NCI-H1694 (cell line): ENCODE measurements around the gene TSSK2.

ENCODE experiments used
- DNase-seq: peaks from one replicate; lab custom pipeline; 2025; lab: John Stamatoyannopoulos, UW

TSSK2 gene

GRCh38 chr22:19125011-19125410 is 6.1 kb upstream of the TSSK2 start:
- DNase-seq: no peak

GRCh38 chr22:19125474-19126308 is 5.4 kb upstream of the TSSK2 start:
- no peak for DNase-seq

- no peak for DNase-seq
Measured at GRCh38 chr22:19126309-19127273, 4.5 kb upstream of the TSSK2 start.

GRCh38 chr22:19127329-19128008 is 3.6 kb upstream of the TSSK2 start:
- DNase-seq: no peak

- DNase-seq: no peak
Measured at GRCh38 chr22:19128009-19128401, 3.1 kb upstream of the TSSK2 start.

GRCh38 chr22:19128946-19129727 is 2.0 kb upstream of the TSSK2 start:
- DNase-seq: no peak

- DNase-seq: no peak
Measured at GRCh38 chr22:19129871-19130270, 1.2 kb upstream of the TSSK2 start.

GRCh38 chr22:19131685-19132015 is 542 bp downstream of the TSSK2 start:
- no peak for DNase-seq

GRCh38 chr22:19132153-19132552 is 1.0 kb downstream of the TSSK2 start:
- no peak for DNase-seq

- no peak for DNase-seq
Measured at GRCh38 chr22:19132693-19133400, 1.7 kb downstream of the TSSK2 start.

GRCh38 chr22:19133561-19133960 is 2.5 kb downstream of the TSSK2 start:
- DNase-seq: no peak

- DNase-seq: no peak
Measured at GRCh38 chr22:19134176-19134831, 3.2 kb downstream of the TSSK2 start.

GRCh38 chr22:19134874-19135273 is 3.8 kb downstream of the TSSK2 start:
- DNase-seq: no peak

- DNase-seq: no peak
Measured at GRCh38 chr22:19136915-19137314, 5.8 kb downstream of the TSSK2 start.

- no peak for DNase-seq
Measured at GRCh38 chr22:19137384-19138216, 6.5 kb downstream of the TSSK2 start.

- DNase-seq: no peak
Measured at GRCh38 chr22:19138217-19139000, 7.3 kb downstream of the TSSK2 start.

- no peak for DNase-seq
Measured at GRCh38 chr22:19139001-19139356, 7.9 kb downstream of the TSSK2 start.

GRCh38 chr22:19139974-19140373 is 8.9 kb downstream of the TSSK2 start:
- DNase-seq: no peak

GRCh38 chr22:19142394-19142793 is 11.3 kb downstream of the TSSK2 start:
- DNase-seq: no peak
